WTC11 (cell line): ENCODE results near the gene ZDHHC19. TPM values are rescaled to one million over a fixed set of nuclear protein-coding genes. Genes with fewer than 3 reads are reported as not detected.
A peak's percentile ranks its signal among the peaks of the same experiment; 100 is the strongest.

Source experiments
- ATAC-seq: fragments of 200-7000 bp; cut with Tn5 transposase; 2 replicates; pipeline ENCODE4 v1.10.0; 2021; ENCODE audit warnings: mild to moderate bottlenecking, moderate library complexity
- CTCF ChIA-PET: fragments of 300-600 bp; sonication (Branson Sonifier 250); formaldehyde crosslinking; loops from one replicate; lab custom pipeline; 2021; ENCODE audit warnings: antibody characterized with exemption; lab: Charles Lee
- POLR2A ChIA-PET: fragments of 350-600 bp; sonication (Branson Sonifier 250); formaldehyde crosslinking; loops from one replicate; lab custom pipeline; 2021; ENCODE audit warnings: antibody characterized with exemption; lab: Charles Lee
- DNase-seq: peaks from one replicate; pipeline ENCODE4 v3.0.0; 2021; ENCODE audit warnings: low spot score
- H3K27ac Mint-ChIP-seq: 2 replicates; pipeline ENCODE4 v1.8.0; 2021; ENCODE audit warnings: mixed read lengths
- H3K27me3 Mint-ChIP-seq: 2 replicates; pipeline ENCODE4 v1.8.0; 2021; ENCODE audit warnings: low read depth, mild to moderate bottlenecking, moderate library complexity, mixed read lengths
- H3K36me3 Mint-ChIP-seq: 2 replicates; pipeline ENCODE4 v1.8.0; 2021; ENCODE audit warnings: mixed read lengths
- H3K4me1 Mint-ChIP-seq: 2 replicates; pipeline ENCODE4 v1.8.0; 2022; ENCODE audit warnings: mixed read lengths
- H3K4me3 Mint-ChIP-seq: 2 replicates; pipeline ENCODE4 v1.8.0; 2021; ENCODE audit warnings: mild to moderate bottlenecking, moderate library complexity, mixed read lengths
- H3K9me3 Mint-ChIP-seq: 2 replicates; pipeline ENCODE4 v1.8.0; 2021; ENCODE audit warnings: mixed read lengths
- ELF4 ChIP-seq: sonication (generic); formaldehyde crosslinking; IDR thresholded peaks from 2 replicates; pipeline ENCODE4 v1.8.1; 2022; ENCODE audit warnings: low read depth, mild to moderate bottlenecking, moderate library complexity, missing genetic modification reagents
- FOXK1 ChIP-seq: sonication (generic); formaldehyde crosslinking; IDR thresholded peaks from 2 replicates; pipeline ENCODE4 v1.8.0; 2022; ENCODE audit warnings: mild to moderate bottlenecking, moderate library complexity, missing genetic modification reagents
- JAZF1 ChIP-seq: fragments of 250-450 bp; sonication (Bioruptor Pico); IDR thresholded peaks from 2 replicates; pipeline ENCODE4 v1.9.0; 2021; ENCODE audit warnings: moderate library complexity, mild to moderate bottlenecking, inconsistent platforms
- JUN ChIP-seq: sonication (generic); formaldehyde crosslinking; IDR thresholded peaks from 2 replicates; pipeline ENCODE4 v1.8.0; 2023; ENCODE audit warnings: mild to moderate bottlenecking, missing genetic modification reagents
- KAT7 ChIP-seq: sonication (generic); formaldehyde crosslinking; IDR thresholded peaks from 2 replicates; pipeline ENCODE4 v1.8.1; 2023; ENCODE audit warnings: missing genetic modification reagents, mild to moderate bottlenecking, borderline replicate concordance
- MXD4 ChIP-seq: fragments of 250-450 bp; sonication (Bioruptor Pico); IDR thresholded peaks from 2 replicates; pipeline ENCODE4 v1.8.0; 2021; ENCODE audit warnings: mild to moderate bottlenecking, moderate library complexity, borderline replicate concordance
- NR1H2 ChIP-seq: sonication (generic); formaldehyde crosslinking; IDR thresholded peaks from 2 replicates; pipeline ENCODE4 v1.9.0; 2021; ENCODE audit warnings: mild to moderate bottlenecking, moderate library complexity, missing genetic modification reagents
- RELA ChIP-seq: sonication (generic); formaldehyde crosslinking; IDR thresholded peaks from 2 replicates; pipeline ENCODE4 v1.8.1; 2022; ENCODE audit warnings: missing genetic modification reagents, mild to moderate bottlenecking, borderline replicate concordance
- TCF7 ChIP-seq: sonication (generic); formaldehyde crosslinking; IDR thresholded peaks from 2 replicates; pipeline ENCODE4 v1.8.0; 2022; ENCODE audit warnings: mild to moderate bottlenecking, low read depth, missing genetic modification reagents, moderate library complexity
- TEAD1 ChIP-seq: sonication (generic); formaldehyde crosslinking; IDR thresholded peaks from 2 replicates; pipeline ENCODE4 v1.8.0; 2022; ENCODE audit warnings: mild to moderate bottlenecking, missing genetic modification reagents
- ZBTB21 ChIP-seq: sonication (generic); formaldehyde crosslinking; IDR thresholded peaks from 2 replicates; pipeline ENCODE4 v1.8.1; 2023; ENCODE audit warnings: mild to moderate bottlenecking, missing genetic modification reagents, borderline replicate concordance
- ZNF263 ChIP-seq: sonication (generic); formaldehyde crosslinking; IDR thresholded peaks from 2 replicates; pipeline ENCODE4 v1.8.1; 2022; ENCODE audit warnings: low read depth, mild to moderate bottlenecking, moderate library complexity, missing genetic modification reagents
- ZNF317 ChIP-seq: sonication (generic); formaldehyde crosslinking; IDR thresholded peaks from 2 replicates; pipeline ENCODE4 v1.8.1; 2023; ENCODE audit warnings: low read depth, mild to moderate bottlenecking, moderate library complexity, missing genetic modification reagents, borderline replicate concordance
- total RNA-seq: library from RNA; stranded (reverse); gene quantifications from 3 replicates; pipeline ENCODE4 v1.2.3, GENCODE V29; 2021
- TF ChIP-seq, protein P1 (sequence below): sonication (generic); formaldehyde crosslinking; IDR thresholded peaks from 2 replicates; pipeline ENCODE4 v1.8.1; 2023; ENCODE audit warnings: mild to moderate bottlenecking, missing genetic modification reagents
- TF ChIP-seq, protein P2 (sequence below): sonication (generic); formaldehyde crosslinking; IDR thresholded peaks from 2 replicates; pipeline ENCODE4 v1.8.0; 2023; ENCODE audit warnings: missing genetic modification reagents
- TF ChIP-seq, protein P3 (sequence below): sonication (generic); formaldehyde crosslinking; IDR thresholded peaks from 2 replicates; pipeline ENCODE4 v1.8.1; 2023; ENCODE audit warnings: mild to moderate bottlenecking, missing genetic modification reagents
- TF ChIP-seq, protein P4 (sequence below): fragments of 250-450 bp; sonication (Bioruptor Pico); IDR thresholded peaks from 2 replicates; pipeline ENCODE4 v1.9.0; 2021; ENCODE audit warnings: mild to moderate bottlenecking
- TF ChIP-seq, protein P5 (sequence below): sonication (generic); formaldehyde crosslinking; IDR thresholded peaks from 2 replicates; pipeline ENCODE4 v1.8.1; 2023; ENCODE audit warnings: mild to moderate bottlenecking, moderate library complexity, missing genetic modification reagents
- TF ChIP-seq, protein P6 (sequence below): sonication (generic); formaldehyde crosslinking; conservative IDR thresholded peaks from 2 replicates; pipeline ENCODE4 v1.8.1; 2022; ENCODE audit warnings: mild to moderate bottlenecking, missing genetic modification reagents

ZDHHC19 gene
- total RNA-seq, 1 experiment from 2014 or later, result 4.4 TPM

DNA sequence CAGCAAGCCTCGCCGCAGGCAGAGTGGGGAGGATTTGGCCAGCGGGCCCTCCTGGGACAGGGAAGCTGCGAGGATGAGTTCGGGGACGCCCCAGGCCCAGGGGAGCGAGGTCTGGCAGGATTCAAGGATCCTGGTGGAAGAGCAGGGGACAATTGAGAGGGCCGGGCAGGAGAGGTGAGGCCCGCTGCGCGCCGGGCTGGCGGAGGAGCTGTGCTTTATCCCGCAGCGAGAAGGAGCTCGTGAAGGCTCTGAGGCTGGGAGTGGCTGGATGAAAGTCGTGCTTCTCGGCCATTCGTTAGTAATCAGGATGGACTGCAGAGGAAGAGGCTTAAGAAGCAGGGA is 8.7 kb upstream of the ZDHHC19 start:
- DNase-seq (no peak), ATAC-seq (no peak)
- ChIA-PET CTCF (interaction anchor here (1.7 kb wide), 1 partner anchor 8 kb away, joined by 3 read pairs; no protein-coding TSS in a partner anchor), POLR2A (no interaction called here)
- TF ChIP-seq RELA (CRISPR knock-in tag) (no peak), ZNF263 (CRISPR knock-in tag) (no peak), ZNF317 (CRISPR knock-in tag) (no peak), JAZF1 (CRISPR knock-in tag) (no peak), ELF4 (CRISPR knock-in tag) (no peak), NR1H2 (CRISPR knock-in tag) (no peak), ZBTB21 (no peak), TCF7 (CRISPR knock-in tag) (no peak), TEAD1 (no peak), KAT7 (no peak), JUN (no peak), MXD4 (no peak), FOXK1 (CRISPR knock-in tag) (no peak)
- TF ChIP-seq, protein P1, sequence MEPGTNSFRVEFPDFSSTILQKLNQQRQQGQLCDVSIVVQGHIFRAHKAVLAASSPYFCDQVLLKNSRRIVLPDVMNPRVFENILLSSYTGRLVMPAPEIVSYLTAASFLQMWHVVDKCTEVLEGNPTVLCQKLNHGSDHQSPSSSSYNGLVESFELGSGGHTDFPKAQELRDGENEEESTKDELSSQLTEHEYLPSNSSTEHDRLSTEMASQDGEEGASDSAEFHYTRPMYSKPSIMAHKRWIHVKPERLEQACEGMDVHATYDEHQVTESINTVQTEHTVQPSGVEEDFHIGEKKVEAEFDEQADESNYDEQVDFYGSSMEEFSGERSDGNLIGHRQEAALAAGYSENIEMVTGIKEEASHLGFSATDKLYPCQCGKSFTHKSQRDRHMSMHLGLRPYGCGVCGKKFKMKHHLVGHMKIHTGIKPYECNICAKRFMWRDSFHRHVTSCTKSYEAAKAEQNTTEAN (CRISPR knock-in tag), result no peak
- TF ChIP-seq, protein P2, sequence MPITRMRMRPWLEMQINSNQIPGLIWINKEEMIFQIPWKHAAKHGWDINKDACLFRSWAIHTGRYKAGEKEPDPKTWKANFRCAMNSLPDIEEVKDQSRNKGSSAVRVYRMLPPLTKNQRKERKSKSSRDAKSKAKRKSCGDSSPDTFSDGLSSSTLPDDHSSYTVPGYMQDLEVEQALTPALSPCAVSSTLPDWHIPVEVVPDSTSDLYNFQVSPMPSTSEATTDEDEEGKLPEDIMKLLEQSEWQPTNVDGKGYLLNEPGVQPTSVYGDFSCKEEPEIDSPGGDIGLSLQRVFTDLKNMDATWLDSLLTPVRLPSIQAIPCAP (CRISPR knock-in tag), result no peak
- TF ChIP-seq, protein P3, sequence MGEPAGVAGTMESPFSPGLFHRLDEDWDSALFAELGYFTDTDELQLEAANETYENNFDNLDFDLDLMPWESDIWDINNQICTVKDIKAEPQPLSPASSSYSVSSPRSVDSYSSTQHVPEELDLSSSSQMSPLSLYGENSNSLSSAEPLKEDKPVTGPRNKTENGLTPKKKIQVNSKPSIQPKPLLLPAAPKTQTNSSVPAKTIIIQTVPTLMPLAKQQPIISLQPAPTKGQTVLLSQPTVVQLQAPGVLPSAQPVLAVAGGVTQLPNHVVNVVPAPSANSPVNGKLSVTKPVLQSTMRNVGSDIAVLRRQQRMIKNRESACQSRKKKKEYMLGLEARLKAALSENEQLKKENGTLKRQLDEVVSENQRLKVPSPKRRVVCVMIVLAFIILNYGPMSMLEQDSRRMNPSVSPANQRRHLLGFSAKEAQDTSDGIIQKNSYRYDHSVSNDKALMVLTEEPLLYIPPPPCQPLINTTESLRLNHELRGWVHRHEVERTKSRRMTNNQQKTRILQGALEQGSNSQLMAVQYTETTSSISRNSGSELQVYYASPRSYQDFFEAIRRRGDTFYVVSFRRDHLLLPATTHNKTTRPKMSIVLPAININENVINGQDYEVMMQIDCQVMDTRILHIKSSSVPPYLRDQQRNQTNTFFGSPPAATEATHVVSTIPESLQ (CRISPR knock-in tag), result no peak
- TF ChIP-seq, protein P4, sequence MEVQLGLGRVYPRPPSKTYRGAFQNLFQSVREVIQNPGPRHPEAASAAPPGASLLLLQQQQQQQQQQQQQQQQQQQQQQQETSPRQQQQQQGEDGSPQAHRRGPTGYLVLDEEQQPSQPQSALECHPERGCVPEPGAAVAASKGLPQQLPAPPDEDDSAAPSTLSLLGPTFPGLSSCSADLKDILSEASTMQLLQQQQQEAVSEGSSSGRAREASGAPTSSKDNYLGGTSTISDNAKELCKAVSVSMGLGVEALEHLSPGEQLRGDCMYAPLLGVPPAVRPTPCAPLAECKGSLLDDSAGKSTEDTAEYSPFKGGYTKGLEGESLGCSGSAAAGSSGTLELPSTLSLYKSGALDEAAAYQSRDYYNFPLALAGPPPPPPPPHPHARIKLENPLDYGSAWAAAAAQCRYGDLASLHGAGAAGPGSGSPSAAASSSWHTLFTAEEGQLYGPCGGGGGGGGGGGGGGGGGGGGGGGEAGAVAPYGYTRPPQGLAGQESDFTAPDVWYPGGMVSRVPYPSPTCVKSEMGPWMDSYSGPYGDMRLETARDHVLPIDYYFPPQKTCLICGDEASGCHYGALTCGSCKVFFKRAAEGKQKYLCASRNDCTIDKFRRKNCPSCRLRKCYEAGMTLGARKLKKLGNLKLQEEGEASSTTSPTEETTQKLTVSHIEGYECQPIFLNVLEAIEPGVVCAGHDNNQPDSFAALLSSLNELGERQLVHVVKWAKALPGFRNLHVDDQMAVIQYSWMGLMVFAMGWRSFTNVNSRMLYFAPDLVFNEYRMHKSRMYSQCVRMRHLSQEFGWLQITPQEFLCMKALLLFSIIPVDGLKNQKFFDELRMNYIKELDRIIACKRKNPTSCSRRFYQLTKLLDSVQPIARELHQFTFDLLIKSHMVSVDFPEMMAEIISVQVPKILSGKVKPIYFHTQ (CRISPR knock-in tag), result no peak
- TF ChIP-seq, protein P5, sequence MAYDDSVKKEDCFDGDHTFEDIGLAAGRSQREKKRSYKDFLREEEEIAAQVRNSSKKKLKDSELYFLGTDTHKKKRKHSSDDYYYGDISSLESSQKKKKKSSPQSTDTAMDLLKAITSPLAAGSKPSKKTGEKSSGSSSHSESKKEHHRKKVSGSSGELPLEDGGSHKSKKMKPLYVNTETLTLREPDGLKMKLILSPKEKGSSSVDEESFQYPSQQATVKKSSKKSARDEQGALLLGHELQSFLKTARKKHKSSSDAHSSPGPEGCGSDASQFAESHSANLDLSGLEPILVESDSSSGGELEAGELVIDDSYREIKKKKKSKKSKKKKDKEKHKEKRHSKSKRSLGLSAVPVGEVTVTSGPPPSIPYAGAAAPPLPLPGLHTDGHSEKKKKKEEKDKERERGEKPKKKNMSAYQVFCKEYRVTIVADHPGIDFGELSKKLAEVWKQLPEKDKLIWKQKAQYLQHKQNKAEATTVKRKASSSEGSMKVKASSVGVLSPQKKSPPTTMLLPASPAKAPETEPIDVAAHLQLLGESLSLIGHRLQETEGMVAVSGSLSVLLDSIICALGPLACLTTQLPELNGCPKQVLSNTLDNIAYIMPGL (CRISPR knock-in tag), result no peak
- TF ChIP-seq, protein P6, sequence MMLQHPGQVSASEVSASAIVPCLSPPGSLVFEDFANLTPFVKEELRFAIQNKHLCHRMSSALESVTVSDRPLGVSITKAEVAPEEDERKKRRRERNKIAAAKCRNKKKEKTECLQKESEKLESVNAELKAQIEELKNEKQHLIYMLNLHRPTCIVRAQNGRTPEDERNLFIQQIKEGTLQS (CRISPR knock-in tag), result no peak
- Mint-ChIP-seq H3K27ac (0 out of 2 replicates have a peak overlapping the region, but pooled peaks have one; percentile 60), H3K4me1 (peaks cover 39% of the 10 kb centered on the region), H3K4me3 (no peak overlapping the region), H3K36me3 (no peaks in the 10 kb centered on the region), H3K27me3 (no peaks in the 10 kb centered on the region), H3K9me3 (no peaks in the 10 kb centered on the region)
